GM08714 (cell line): ENCODE data around the gene SCN1B.
"Not testable (repeated sequence)": the region's sequence is repeated elsewhere in the genome, so short reads cannot be mapped to it uniquely, and the experiment has no call there.

Source experiments
- H3K4me3 ChIP-seq: fragments of 200-500 bp; sonication (Bioruptor generic); 2 replicates; pipeline ENCODE4 v1.5.1; 2014; ENCODE audit warnings: mild to moderate bottlenecking, low read length, inconsistent platforms
- ZNF274 ChIP-seq: IDR thresholded peaks from 2 replicates; pipeline ENCODE4 v1.6.1; 2012; ENCODE audit warnings: mild to moderate bottlenecking, low read depth, low read length

The SCN1B gene

GRCh38 chr19:35044317-35045117 is 14.2 kb downstream of the SCN1B start:
- no peak overlapping the region for H3K4me3 ChIP-seq
- TF ChIP-seq ZNF274 = no peak

- no peak for TF ChIP-seq ZNF274
- no peak overlapping the region for H3K4me3 ChIP-seq
Measured at GRCh38 chr19:35045667-35046300, 15.5 kb downstream of the SCN1B start.

GRCh38 chr19:35046461-35046860 is 16.2 kb downstream of the SCN1B start:
- TF ChIP-seq ZNF274 = no peak
- no peak overlapping the region for H3K4me3 ChIP-seq

- no peak for TF ChIP-seq ZNF274
- H3K4me3 ChIP-seq = no peak overlapping the region
Measured at GRCh38 chr19:35048911-35049411, 18.7 kb downstream of the SCN1B start.

GRCh38 chr19:35049456-35049855 is 19.2 kb downstream of the SCN1B start:
- no peak overlapping the region for H3K4me3 ChIP-seq

GRCh38 chr19:35050662-35051061 is 20.4 kb downstream of the SCN1B start:
- not testable (repeated sequence) for H3K4me3 ChIP-seq

More at GRCh38 chr19:35049456-35049855, 19.2 kb downstream of the SCN1B start:
- no peak for TF ChIP-seq ZNF274

GRCh38 chr19:35051268-35051667 is 21.0 kb downstream of the SCN1B start:
- not testable (repeated sequence) for H3K4me3 ChIP-seq

- no peak for TF ChIP-seq ZNF274
- no peak overlapping the region for H3K4me3 ChIP-seq
Measured at GRCh38 chr19:35051796-35052195, 21.5 kb downstream of the SCN1B start.

- no peak overlapping the region for H3K4me3 ChIP-seq
- TF ChIP-seq ZNF274 = no peak
Measured at GRCh38 chr19:35052599-35053190, 22.4 kb downstream of the SCN1B start.

- TF ChIP-seq ZNF274 = no peak
- H3K4me3 ChIP-seq = no peak overlapping the region
Measured at GRCh38 chr19:35053667-35054293, 23.5 kb downstream of the SCN1B start.

GRCh38 chr19:35054626-35055025 is 24.4 kb downstream of the SCN1B start:
- H3K4me3 ChIP-seq = no peak overlapping the region
- no peak for TF ChIP-seq ZNF274

GRCh38 chr19:35055715-35056179 is 25.5 kb downstream of the SCN1B start:
- TF ChIP-seq ZNF274 = no peak
- no peak overlapping the region for H3K4me3 ChIP-seq

GRCh38 chr19:35056513-35057063 is 26.3 kb downstream of the SCN1B start:
- TF ChIP-seq ZNF274 = no peak
- no peak overlapping the region for H3K4me3 ChIP-seq

- no peak for TF ChIP-seq ZNF274
- no peak overlapping the region for H3K4me3 ChIP-seq
Measured at GRCh38 chr19:35058370-35058769, 28.1 kb downstream of the SCN1B start.
